Measurements from ENCODE around the gene DPP6. TPM values are rescaled to one million over a fixed set of nuclear protein-coding genes. Genes with fewer than 3 reads are reported as not detected.
A peak's percentile ranks its signal among the peaks of the same experiment; 100 is the strongest.

Gene DPP6
- total and polyA plus RNA-seq, 10 donors = 0.11 to 8.7 (median 3.0) TPM

DNA sequence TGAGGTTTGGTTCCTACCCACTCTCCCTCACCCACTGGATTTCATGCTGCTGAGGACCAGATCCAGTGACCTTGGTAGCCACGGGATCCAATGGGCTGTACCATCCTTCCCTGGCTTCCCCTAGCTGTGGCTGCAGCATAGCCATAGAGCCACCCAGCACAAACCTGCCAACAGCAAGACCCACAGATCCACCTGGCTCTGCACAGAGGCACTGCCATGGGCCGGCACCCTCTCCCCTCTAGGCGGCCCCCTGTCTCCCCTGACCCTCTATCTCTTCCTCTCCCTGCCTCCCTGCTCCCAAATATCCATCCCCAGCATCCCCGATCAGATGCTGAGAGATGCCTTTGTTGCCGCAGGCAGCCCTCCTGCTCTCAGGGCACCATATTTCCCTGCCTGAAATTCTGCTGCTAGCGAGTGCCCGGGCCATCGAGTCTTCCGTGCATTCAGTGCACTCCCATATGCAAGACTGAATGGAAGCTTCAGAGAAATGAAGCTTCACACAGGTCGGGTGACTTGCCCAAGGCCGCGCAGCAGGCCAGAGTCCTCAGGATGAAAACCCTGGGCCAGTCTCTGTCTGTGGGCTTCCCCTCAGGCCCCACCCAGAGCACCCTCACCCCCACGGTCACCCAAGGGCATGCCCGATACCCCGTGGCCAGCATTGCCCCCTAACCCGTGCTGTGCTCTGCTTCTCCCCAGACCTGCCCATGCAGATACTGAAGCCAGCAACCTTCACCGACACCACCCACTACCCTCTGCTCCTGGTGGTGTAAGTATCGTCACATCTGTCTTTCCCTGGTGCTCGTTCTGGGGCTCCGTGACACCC lies 819.9 kb downstream of the DPP6 start:
- no peaks in the 10 kb centered on the region for H3K4me1 ChIP-seq
- WGBS, 5 donors = 79 to 90% (median 86%) methylated on average over 20 of the region's 20 CpGs
- intact Hi-C loops (cut with DNase I; ENCODE audit: low total_unique reads) = no loop called here
- H3K4me3 ChIP-seq = no peak overlapping the region
- no peak for TF ChIP-seq POLR2AphosphoS5 (IDR thresholded peaks at IDR 0.05)
- no peak for TF ChIP-seq POLR2A (IDR thresholded peaks at IDR 0.05)
- TF ChIP-seq, protein P1, sequence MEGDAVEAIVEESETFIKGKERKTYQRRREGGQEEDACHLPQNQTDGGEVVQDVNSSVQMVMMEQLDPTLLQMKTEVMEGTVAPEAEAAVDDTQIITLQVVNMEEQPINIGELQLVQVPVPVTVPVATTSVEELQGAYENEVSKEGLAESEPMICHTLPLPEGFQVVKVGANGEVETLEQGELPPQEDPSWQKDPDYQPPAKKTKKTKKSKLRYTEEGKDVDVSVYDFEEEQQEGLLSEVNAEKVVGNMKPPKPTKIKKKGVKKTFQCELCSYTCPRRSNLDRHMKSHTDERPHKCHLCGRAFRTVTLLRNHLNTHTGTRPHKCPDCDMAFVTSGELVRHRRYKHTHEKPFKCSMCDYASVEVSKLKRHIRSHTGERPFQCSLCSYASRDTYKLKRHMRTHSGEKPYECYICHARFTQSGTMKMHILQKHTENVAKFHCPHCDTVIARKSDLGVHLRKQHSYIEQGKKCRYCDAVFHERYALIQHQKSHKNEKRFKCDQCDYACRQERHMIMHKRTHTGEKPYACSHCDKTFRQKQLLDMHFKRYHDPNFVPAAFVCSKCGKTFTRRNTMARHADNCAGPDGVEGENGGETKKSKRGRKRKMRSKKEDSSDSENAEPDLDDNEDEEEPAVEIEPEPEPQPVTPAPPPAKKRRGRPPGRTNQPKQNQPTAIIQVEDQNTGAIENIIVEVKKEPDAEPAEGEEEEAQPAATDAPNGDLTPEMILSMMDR (IDR thresholded peaks at IDR 0.05 in 8 of 11, conservative IDR thresholded peaks at IDR 0.05 in 3 of 11) = no peak
- DNase-seq = peak; percentile 69
- H3K9me3 ChIP-seq = no peaks in the 10 kb centered on the region
- no peaks in the 10 kb centered on the region for H3K36me3 ChIP-seq
- no peak overlapping the region for H3K27ac ChIP-seq
- peaks cover 0 to 65% (median 6%) of the 10 kb centered on the region in 7 donors for H3K27me3 ChIP-seq (replicated peaks in 1 of 7)

DNA sequence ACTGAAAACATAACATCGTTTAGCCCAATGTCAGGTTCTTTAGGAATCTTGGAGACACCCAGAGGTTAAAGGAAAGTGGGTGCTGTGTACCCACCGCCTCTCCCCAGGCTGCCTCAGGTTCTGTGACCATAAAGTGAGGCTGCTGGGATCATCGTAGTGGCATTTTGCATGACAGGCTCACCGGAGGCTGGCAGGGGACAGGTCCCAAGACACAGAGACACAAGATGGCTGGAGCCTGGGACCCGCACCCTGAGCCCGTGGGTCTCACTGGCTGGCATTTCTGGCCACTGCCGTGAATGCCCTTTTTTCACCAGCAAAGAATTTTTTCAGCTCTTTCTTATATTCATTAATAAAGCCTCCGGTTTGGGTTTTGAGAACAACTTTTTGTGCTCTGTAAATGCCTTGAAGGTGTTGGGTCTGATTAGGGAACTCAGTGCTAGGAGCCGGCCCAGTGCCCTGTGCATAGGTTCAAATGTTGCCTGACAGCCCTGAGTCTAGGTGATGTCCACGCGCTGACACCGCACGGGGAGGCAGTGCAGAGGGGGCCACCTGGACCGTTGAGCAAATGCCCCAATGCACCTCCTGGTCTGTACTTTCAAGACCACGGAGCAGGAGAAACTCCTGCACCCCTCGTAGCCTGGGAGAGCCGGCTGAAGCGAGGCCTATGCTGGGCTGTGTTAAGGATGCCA lies 820.8 kb downstream of the DPP6 start:
- Histone ChIP-seq H3K4me1 (no peaks in the 10 kb centered on the region), H3K27me3 (replicated peaks in 1 of 7) (peaks cover 0 to 61% (median 6%) of the 10 kb centered on the region in 7 donors), H3K4me3 (no peak overlapping the region), H3K27ac (no peak overlapping the region), H3K9me3 (no peaks in the 10 kb centered on the region), H3K36me3 (no peaks in the 10 kb centered on the region)
- peak; percentile 53 for DNase-seq
- 64 to 91% (median 86%) methylated on average over 13 to 18 of the region's 18 CpGs for WGBS, 5 donors
- TF ChIP-seq, protein P1 (IDR thresholded peaks at IDR 0.05 in 8 of 11, conservative IDR thresholded peaks at IDR 0.05 in 3 of 11) = no peak
- TF ChIP-seq POLR2AphosphoS5 (IDR thresholded peaks at IDR 0.05) (no peak), POLR2A (IDR thresholded peaks at IDR 0.05) (no peak)
- intact Hi-C loops (cut with DNase I; ENCODE audit: low total_unique reads) = no loop called here

DNA sequence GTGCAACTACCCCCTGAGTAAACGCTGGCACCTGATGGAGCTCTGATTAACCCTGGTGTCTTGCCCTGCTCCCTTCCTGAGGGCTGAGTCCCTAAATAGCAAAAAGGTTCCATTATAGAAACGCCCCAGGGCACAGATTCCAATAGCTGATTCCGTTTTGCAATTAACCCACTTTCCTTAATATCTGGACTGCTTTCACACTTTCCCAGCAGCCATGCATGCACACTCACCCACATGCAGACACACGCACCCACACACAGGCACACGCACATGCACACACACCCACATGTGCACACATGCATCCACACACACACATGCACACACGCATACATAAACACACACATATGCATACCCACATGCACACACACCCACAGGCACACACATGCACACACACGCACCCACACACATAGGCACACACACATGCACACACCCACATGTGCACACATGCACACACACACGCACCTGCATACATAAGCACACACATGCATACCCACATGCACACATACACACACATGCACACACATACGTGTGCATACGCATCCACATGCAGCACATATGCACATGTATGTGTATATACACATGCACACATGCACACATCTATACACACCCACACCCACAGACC lies 821.4 kb downstream of the DPP6 start:
- 58 to 92% (median 86%) methylated on average over 9 to 10 of the region's 10 CpGs for WGBS, 5 donors
- Histone ChIP-seq H3K4me1 (no peaks in the 10 kb centered on the region), H3K9me3 (no peaks in the 10 kb centered on the region), H3K36me3 (no peaks in the 10 kb centered on the region), H3K27ac (no peak overlapping the region), H3K4me3 (no peak overlapping the region), H3K27me3 (replicated peaks in 1 of 7) (peaks cover 0 to 55% (median 1%) of the 10 kb centered on the region in 7 donors)
- peak; percentile 19 for DNase-seq
- intact Hi-C loops (cut with DNase I; ENCODE audit: low total_unique reads) = no loop called here
- no peak for TF ChIP-seq POLR2AphosphoS5 (IDR thresholded peaks at IDR 0.05)
- TF ChIP-seq, protein P1 (IDR thresholded peaks at IDR 0.05 in 8 of 11, conservative IDR thresholded peaks at IDR 0.05 in 3 of 11) = no peak
- TF ChIP-seq POLR2A (IDR thresholded peaks at IDR 0.05) = no peak
